Endothelial cell (in vitro differentiated cells): ENCODE measurements around the gene TBX15. TPM values are rescaled to one million over a fixed set of nuclear protein-coding genes. Genes with fewer than 3 reads are reported as not detected.
A peak's percentile ranks its signal among the peaks of the same experiment; 100 is the strongest.

ENCODE experiments used
- DNase-seq: peaks from one replicate; pipeline ENCODE4 v3.0.0; 2021; ENCODE audit warnings: low spot score
- H3K27ac Mint-ChIP-seq: one replicate; pipeline ENCODE4 v1.8.0; 2021; ENCODE audit warnings: mixed read lengths, inconsistent platforms; ENCODE audit not compliant: unreplicated experiment
- H3K27me3 Mint-ChIP-seq: one replicate; pipeline ENCODE4 v1.8.0; 2021; ENCODE audit warnings: mild to moderate bottlenecking, moderate library complexity, mixed read lengths, inconsistent platforms; ENCODE audit not compliant: unreplicated experiment
- H3K36me3 Mint-ChIP-seq: one replicate; pipeline ENCODE4 v1.8.0; 2021; ENCODE audit warnings: mild to moderate bottlenecking, low read depth, mixed read lengths, inconsistent platforms; ENCODE audit not compliant: unreplicated experiment
- H3K4me1 Mint-ChIP-seq: one replicate; pipeline ENCODE4 v1.8.0; 2021; ENCODE audit warnings: mild to moderate bottlenecking, mixed read lengths, inconsistent platforms; ENCODE audit not compliant: unreplicated experiment
- H3K4me3 Mint-ChIP-seq: one replicate; pipeline ENCODE4 v1.8.0; 2021; ENCODE audit warnings: mild to moderate bottlenecking, mixed read lengths, inconsistent platforms; ENCODE audit not compliant: unreplicated experiment
- H3K9me3 Mint-ChIP-seq: one replicate; pipeline ENCODE4 v1.8.0; 2021; ENCODE audit warnings: mixed read lengths, inconsistent platforms; ENCODE audit not compliant: unreplicated experiment
- CTCF ChIP-seq: fragments of 200-600 bp; sonication (generic); IDR thresholded peaks from one replicate; pipeline ENCODE4 v1.5.0; 2021; ENCODE audit warnings: antibody characterized with exemption; ENCODE audit not compliant: unreplicated experiment
- total RNA-seq: library from RNA; stranded (reverse); fragmentation: NEBNext Ultra II Directional; extraction: Animal tissue kit (Norgen Biotek cat#: 25700); gene quantifications from one replicate; pipeline ENCODE4 v1.2.1, GENCODE V29; 2021; ENCODE audit not compliant: unreplicated experiment

TBX15 gene
- total RNA-seq, 1 donor from 2014 or later: 38.0 TPM

GRCh38 chr1:118999348-119000071 lies 11.4 kb upstream of the TBX15 start:
- H3K9me3 Mint-ChIP-seq: no peaks in the 10 kb centered on the region
- no peak overlapping the region for H3K27ac Mint-ChIP-seq
- DNase-seq: no peak
- H3K4me3 Mint-ChIP-seq: peak overlapping the region; percentile 60
- no peak for TF ChIP-seq CTCF
- peaks cover 36% of the 10 kb centered on the region for H3K4me1 Mint-ChIP-seq
- H3K36me3 Mint-ChIP-seq: no peaks in the 10 kb centered on the region
- H3K27me3 Mint-ChIP-seq: peaks cover 25% of the 10 kb centered on the region

DNA sequence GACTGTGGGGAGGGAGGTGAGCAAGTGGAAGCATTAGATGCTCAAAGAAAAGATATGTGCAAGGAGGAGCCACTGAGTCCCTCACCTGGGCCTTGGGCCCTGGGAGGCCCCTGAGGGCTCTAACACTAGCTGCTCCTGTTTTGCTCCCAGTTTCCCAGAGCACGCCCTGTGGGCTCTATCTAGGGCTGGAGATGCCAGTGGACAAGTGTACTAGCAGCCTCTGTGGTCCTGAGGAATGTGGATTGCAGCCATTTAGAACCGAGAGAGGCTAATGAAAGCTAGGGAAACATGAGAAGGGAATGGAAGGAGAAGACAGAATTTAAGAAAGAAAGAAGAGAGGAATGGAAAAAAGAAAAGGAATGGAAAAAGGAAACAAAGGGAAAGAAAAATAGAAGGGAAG lies 10.0 kb upstream of the TBX15 start:
- H3K27me3 Mint-ChIP-seq: peaks cover 27% of the 10 kb centered on the region
- no peak overlapping the region for H3K4me3 Mint-ChIP-seq
- DNase-seq: no peak
- H3K36me3 Mint-ChIP-seq: no peaks in the 10 kb centered on the region
- no peaks in the 10 kb centered on the region for H3K9me3 Mint-ChIP-seq
- no peak for TF ChIP-seq CTCF
- no peak overlapping the region for H3K27ac Mint-ChIP-seq
- H3K4me1 Mint-ChIP-seq: peaks cover 35% of the 10 kb centered on the region

- Mint-ChIP-seq H3K27me3 (peaks cover 23% of the 10 kb centered on the region), H3K27ac (no peak overlapping the region), H3K36me3 (no peaks in the 10 kb centered on the region), H3K4me1 (peaks cover 30% of the 10 kb centered on the region), H3K4me3 (no peak overlapping the region), H3K9me3 (no peaks in the 10 kb centered on the region)
- no peak for TF ChIP-seq CTCF
- DNase-seq: no peak
These were observed 9.1 kb upstream of the TBX15 start for GRCh38 chr1:118997225-118997624.

- H3K36me3 Mint-ChIP-seq: no peaks in the 10 kb centered on the region
- no peak for DNase-seq
- H3K9me3 Mint-ChIP-seq: no peaks in the 10 kb centered on the region
- no peak overlapping the region for H3K27ac Mint-ChIP-seq
- peaks cover 40% of the 10 kb centered on the region for H3K4me1 Mint-ChIP-seq
- peaks cover 25% of the 10 kb centered on the region for H3K27me3 Mint-ChIP-seq
- no peak overlapping the region for H3K4me3 Mint-ChIP-seq
- TF ChIP-seq CTCF: no peak
These were observed 7.3 kb upstream of the TBX15 start for GRCh38 chr1:118995312-118996016.

DNA sequence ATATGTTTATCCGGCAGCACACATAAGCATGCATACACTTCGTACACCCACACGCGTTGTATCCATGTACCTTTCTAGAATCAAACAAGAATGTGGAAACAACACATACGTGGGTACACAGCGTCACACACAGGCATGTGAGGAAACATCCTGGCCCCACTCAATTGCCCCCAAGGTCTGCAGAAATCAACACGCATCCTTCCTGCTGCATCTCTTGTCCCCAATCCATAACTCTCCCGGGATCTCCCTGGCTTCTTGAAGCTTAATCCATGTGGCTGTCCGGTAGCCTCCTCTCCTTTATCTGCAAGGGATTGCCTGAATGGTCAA lies 5.5 kb upstream of the TBX15 start:
- H3K4me1 Mint-ChIP-seq: peaks cover 43% of the 10 kb centered on the region
- TF ChIP-seq CTCF: no peak
- H3K9me3 Mint-ChIP-seq: no peaks in the 10 kb centered on the region
- H3K27me3 Mint-ChIP-seq: peaks cover 28% of the 10 kb centered on the region
- DNase-seq: no peak
- no peak overlapping the region for H3K27ac Mint-ChIP-seq
- H3K4me3 Mint-ChIP-seq: no peak overlapping the region
- no peaks in the 10 kb centered on the region for H3K36me3 Mint-ChIP-seq
